Thyroid gland (tissue), 4 donors: Measurements from ENCODE around the gene NDUFA8.

Experiments used
- POLR2A ChIP-seq, 2 donors: fragments of 450-650 bp; IDR thresholded peaks; one replicate each; pipeline ENCODE4 v1.6.1; 2017; ENCODE audit warnings: antibody characterized with exemption in 2 of 2, mild to moderate bottlenecking in 2 of 2, moderate library complexity in 1 of 2
- TF ChIP-seq, protein P1 (sequence below), 6 experiments: fragments of 200-600 bp in 3 of 6; fragments of 450-650 bp in 3 of 6; sonication (generic) in 3 of 6; IDR thresholded peaks; one replicate each; pipeline ENCODE4 v1.5.1; 2016 to 2019; ENCODE audit warnings: antibody characterized with exemption in 6 of 6, mild to moderate bottlenecking in 2 of 6, inconsistent platforms in 1 of 6, moderate library complexity in 1 of 6

DNA sequence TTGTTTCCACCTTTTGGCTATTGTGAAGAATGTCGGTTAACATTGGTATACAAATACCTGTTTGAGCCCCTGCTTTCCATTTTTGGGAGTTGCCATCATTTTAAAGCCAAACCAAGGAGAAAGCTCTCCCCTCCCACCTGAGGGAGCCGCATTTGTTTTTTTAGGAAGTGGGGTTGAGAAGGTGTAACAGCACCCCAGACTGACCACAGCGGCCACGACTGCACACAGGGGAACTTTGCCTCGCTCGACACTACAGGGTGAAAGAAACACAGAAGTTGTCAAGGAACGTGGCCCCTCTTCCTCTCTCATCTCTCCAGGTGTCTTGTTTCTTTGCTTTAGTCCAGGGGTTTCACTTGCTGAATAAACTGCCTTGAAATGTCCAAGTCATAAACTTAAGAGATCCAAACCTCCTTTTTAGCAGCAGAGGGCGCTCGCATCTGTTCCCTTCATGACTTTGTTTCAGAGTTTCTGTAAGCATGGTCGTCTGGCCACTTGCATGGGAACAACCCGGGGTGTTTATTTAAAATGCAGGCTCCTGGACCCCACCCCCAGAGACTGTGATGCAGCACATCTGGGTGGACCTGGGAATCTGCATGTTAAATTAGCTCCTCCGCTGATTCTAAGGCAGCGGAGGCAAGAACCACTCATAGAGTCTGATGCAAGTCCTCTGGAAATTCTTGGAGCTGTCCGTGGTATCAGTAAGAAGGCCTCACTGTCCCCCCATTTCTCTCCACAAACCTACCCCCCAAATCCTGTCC, 64.4 kb downstream of the NDUFA8 start:
- no peak for TF ChIP-seq POLR2A (IDR thresholded peaks at IDR 0.05)
- TF ChIP-seq, protein P1, sequence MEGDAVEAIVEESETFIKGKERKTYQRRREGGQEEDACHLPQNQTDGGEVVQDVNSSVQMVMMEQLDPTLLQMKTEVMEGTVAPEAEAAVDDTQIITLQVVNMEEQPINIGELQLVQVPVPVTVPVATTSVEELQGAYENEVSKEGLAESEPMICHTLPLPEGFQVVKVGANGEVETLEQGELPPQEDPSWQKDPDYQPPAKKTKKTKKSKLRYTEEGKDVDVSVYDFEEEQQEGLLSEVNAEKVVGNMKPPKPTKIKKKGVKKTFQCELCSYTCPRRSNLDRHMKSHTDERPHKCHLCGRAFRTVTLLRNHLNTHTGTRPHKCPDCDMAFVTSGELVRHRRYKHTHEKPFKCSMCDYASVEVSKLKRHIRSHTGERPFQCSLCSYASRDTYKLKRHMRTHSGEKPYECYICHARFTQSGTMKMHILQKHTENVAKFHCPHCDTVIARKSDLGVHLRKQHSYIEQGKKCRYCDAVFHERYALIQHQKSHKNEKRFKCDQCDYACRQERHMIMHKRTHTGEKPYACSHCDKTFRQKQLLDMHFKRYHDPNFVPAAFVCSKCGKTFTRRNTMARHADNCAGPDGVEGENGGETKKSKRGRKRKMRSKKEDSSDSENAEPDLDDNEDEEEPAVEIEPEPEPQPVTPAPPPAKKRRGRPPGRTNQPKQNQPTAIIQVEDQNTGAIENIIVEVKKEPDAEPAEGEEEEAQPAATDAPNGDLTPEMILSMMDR (IDR thresholded peaks at IDR 0.05): peak; percentile 29 to 70 (median 43)
